PFSK-1 (cell line): ENCODE results near the gene FDXR.

Experiments
- FOXP2 ChIP-seq: optimal IDR thresholded peaks from 2 replicates; pipeline ENCODE3; 2011; ENCODE audit warnings: borderline replicate concordance, control low read depth, inconsistent platforms; ENCODE audit not compliant: insufficient read depth; ENCODE audit errors: extremely low read length, extremely low read depth
- POLR2AphosphoS5 ChIP-seq: IDR thresholded peaks from 2 replicates; pipeline ENCODE4 v1.6.1; 2012; ENCODE audit warnings: low read depth, mild to moderate bottlenecking, control low read depth, low read length, moderate library complexity
- REST ChIP-seq, 2 experiments: IDR thresholded peaks; 2 replicates each; pipeline versions ENCODE4 v1.6.1 to v1.8.0; 2011 to 2012; ENCODE audit warnings: low read depth in 2 of 2, low read length in 2 of 2, control low read depth in 1 of 2, inconsistent platforms in 1 of 2, mild to moderate bottlenecking in 1 of 2, moderate library complexity in 1 of 2; ENCODE audit not compliant: insufficient read depth in 1 of 2
- SIN3A ChIP-seq: IDR thresholded peaks from 2 replicates; pipeline ENCODE4 v1.6.1; 2012; ENCODE audit warnings: mild to moderate bottlenecking, low read length, moderate library complexity, borderline replicate concordance; ENCODE audit not compliant: insufficient read depth
- TAF1 ChIP-seq: IDR thresholded peaks from 2 replicates; pipeline ENCODE4 v1.6.1; 2012; ENCODE audit warnings: low read length, control low read depth, borderline replicate concordance; ENCODE audit not compliant: insufficient read depth

The FDXR gene

GRCh38 chr17:74836191-74836590, 36.6 kb downstream of the FDXR start:
- TF ChIP-seq POLR2AphosphoS5 (no peak), REST (IDR thresholded peaks at IDR 0.05; ENCODE audit: insufficient read depth in 1 of 2, low read depth in 2 of 2, low read length in 2 of 2) (no peak)

DNA sequence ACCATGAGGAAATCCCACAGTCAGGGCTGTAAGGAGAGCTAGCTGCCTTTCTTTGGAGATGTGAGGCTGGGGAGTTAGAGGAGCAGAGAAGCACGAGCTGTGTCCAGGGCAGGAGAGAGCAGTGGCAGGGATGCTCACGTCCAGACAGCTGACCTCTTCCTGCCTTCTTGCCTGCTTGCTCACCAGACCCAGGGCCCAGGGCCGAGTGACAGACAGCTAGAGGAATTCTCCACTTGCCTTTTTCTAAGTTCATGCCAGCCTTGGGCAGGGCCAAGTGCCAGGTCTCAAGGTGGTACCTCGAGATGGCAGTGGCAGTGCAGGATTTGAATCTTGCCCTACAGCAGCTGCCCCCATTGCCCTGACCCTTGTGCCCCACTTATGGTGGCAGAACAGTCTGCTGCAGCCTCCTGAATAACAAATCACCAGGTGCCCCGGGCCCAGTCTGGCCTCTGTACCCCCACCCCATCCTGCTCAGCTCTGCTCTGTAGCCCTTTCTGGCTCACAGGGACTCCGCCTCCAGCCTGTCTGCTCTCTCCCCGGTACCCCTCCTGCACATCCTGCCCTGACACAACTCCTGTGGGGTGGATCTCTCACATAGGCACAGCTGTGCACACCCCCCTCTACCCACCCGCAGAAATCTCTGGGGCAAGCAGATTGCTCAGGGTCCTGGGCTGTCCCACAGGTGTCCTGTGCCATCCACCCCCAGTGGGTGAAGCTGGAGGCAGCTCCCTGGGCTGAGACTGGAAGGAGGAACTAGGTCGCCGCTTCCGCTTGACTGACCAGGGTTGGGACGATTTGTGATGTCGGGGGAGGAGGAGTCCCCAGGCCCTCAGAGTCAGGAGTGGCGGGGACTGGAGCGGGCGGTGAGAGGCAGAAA, 39.1 kb downstream of the FDXR start:
- TF ChIP-seq REST (IDR thresholded peaks at IDR 0.05; ENCODE audit: insufficient read depth in 1 of 2, low read depth in 2 of 2, low read length in 2 of 2), result no peak
- no peak for TF ChIP-seq TAF1
- no peak for TF ChIP-seq POLR2AphosphoS5
- TF ChIP-seq SIN3A, result no peak
- no peak for TF ChIP-seq FOXP2

GRCh38 chr17:74832421-74832820, 40.4 kb downstream of the FDXR start:
- TF ChIP-seq POLR2AphosphoS5, result no peak

GRCh38 chr17:74831444-74832146, 41.2 kb downstream of the FDXR start:
- no peak for TF ChIP-seq SIN3A
- no peak for TF ChIP-seq POLR2AphosphoS5
- no peak for TF ChIP-seq REST (IDR thresholded peaks at IDR 0.05; ENCODE audit: insufficient read depth in 1 of 2, low read depth in 2 of 2, low read length in 2 of 2)
- no peak for TF ChIP-seq FOXP2
- TF ChIP-seq TAF1, result no peak

DNA sequence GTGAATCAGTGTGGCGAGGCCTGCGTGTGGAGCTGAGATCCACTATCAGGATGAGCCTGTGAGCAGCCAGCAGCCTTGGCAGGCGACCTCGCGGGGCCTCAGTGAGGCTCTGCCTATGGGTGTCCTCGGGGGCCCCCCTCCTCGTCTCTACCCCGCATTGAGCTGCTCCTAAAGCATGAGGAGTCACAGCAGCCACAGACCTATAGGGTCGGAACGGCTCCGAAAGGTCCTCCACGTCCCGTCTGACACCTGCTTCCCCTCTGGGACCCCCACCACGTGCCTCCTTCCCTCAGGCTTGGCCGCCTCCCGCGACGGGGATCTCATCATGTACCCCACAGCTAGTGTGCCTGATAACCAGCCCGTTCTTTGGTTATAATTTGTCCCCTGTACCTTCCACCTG, 41.9 kb downstream of the FDXR start:
- no peak for TF ChIP-seq FOXP2
- TF ChIP-seq POLR2AphosphoS5, result no peak
- no peak for TF ChIP-seq TAF1
- no peak for TF ChIP-seq REST (IDR thresholded peaks at IDR 0.05; ENCODE audit: insufficient read depth in 1 of 2, low read depth in 2 of 2, low read length in 2 of 2)
- no peak for TF ChIP-seq SIN3A
